ENCODE measurements around the gene TMX1. TPM values are rescaled to one million over a fixed set of nuclear protein-coding genes. Genes with fewer than 3 reads are reported as not detected.

TMX1 gene
- total RNA-seq, 4 donors from 2014 or later: 6.4 to 58.6 (median 28.8) TPM

GRCh38 chr14:51304941-51305340 is 64.9 kb downstream of the TMX1 start:
- Histone ChIP-seq H3K9me3 (no peaks in the 10 kb centered on the region), H3K27ac (peak overlapping the region in 1 of 2 donors; percentile 19), H3K4me3 (no peak overlapping the region), H3K4me1 (no peaks in the 10 kb centered on the region), H3K36me3 (no peaks in the 10 kb centered on the region), H3K27me3 (no peaks in the 10 kb centered on the region)
- DNase-seq: no peak
- TF ChIP-seq POLR2A (IDR thresholded peaks at IDR 0.05) (no peak), CTCF (IDR thresholded peaks at IDR 0.05) (no peak)
- intact Hi-C loops (cut with DNase I; ENCODE audit: low total_unique reads): no loop called here

GRCh38 chr14:51305751-51306150 is 65.7 kb downstream of the TMX1 start:
- TF ChIP-seq POLR2A (IDR thresholded peaks at IDR 0.05): no peak
- no peak for TF ChIP-seq CTCF (IDR thresholded peaks at IDR 0.05)
- intact Hi-C loops (cut with DNase I; ENCODE audit: low total_unique reads): no loop called here
- H3K27ac ChIP-seq: no peak overlapping the region
- H3K27me3 ChIP-seq: no peaks in the 10 kb centered on the region
- H3K36me3 ChIP-seq: no peaks in the 10 kb centered on the region
- DNase-seq: no peak
- no peak overlapping the region for H3K4me3 ChIP-seq
- H3K4me1 ChIP-seq: no peaks in the 10 kb centered on the region
- no peaks in the 10 kb centered on the region for H3K9me3 ChIP-seq

Small RNA genes lying within 50 kb of the gene (small RNA-seq; reads per million reads assigned to genes)
- not detected for gene RF00019
- not detected for gene RF00156

Other genes with a start within 250 kb of the TMX1 start
- 1 to 10 TPM; 2.4 to 7.6 (median 3.4) TPM for gene TRIM9, start 145.1 kb upstream of the TMX1 start, total RNA-seq

Measured in uterus (tissue), 4 donors.